Hematopoietic multipotent progenitor cell treated with erythropoietin and hydrocortisone succinate and interleukin-3 and kit ligand, for 4 days (in vitro differentiated cells): ENCODE results near the gene AGXT.
"Not testable (repeated sequence)": the region's sequence is repeated elsewhere in the genome, so short reads cannot be mapped to it uniquely, and the experiment has no call there.

ENCODE experiments used
- DNase-seq: peaks from one replicate; pipeline ENCODE4 v3.0.0-alpha.2; 2015

The AGXT gene

GRCh38 chr2:240840435-240841060 lies 28.1 kb upstream of the AGXT start:
- peak; percentile 58 for DNase-seq

- DNase-seq: not testable (repeated sequence)
These were observed 22.3 kb upstream of the AGXT start for GRCh38 chr2:240846309-240846708.

- DNase-seq: no peak
These were observed 21.6 kb upstream of the AGXT start for GRCh38 chr2:240846873-240847595.

- DNase-seq: no peak
These were observed 20.8 kb upstream of the AGXT start for GRCh38 chr2:240847817-240848216.

GRCh38 chr2:240848900-240849680 lies 19.5 kb upstream of the AGXT start:
- DNase-seq: no peak

GRCh38 chr2:240850026-240850425 lies 18.6 kb upstream of the AGXT start:
- DNase-seq: no peak

- DNase-seq: no peak
These were observed 17.9 kb upstream of the AGXT start for GRCh38 chr2:240850756-240851077.

GRCh38 chr2:240851078-240851991 lies 17.3 kb upstream of the AGXT start:
- DNase-seq: peak; percentile 85

- DNase-seq: no peak
These were observed 15.8 kb upstream of the AGXT start for GRCh38 chr2:240852671-240853314.

- DNase-seq: no peak
These were observed 13.0 kb upstream of the AGXT start for GRCh38 chr2:240855670-240856069.

- DNase-seq: no peak
These were observed 12.3 kb upstream of the AGXT start for GRCh38 chr2:240856151-240856980.

- no peak for DNase-seq
These were observed 11.3 kb upstream of the AGXT start for GRCh38 chr2:240857039-240858008.

- DNase-seq: no peak
These were observed 10.3 kb upstream of the AGXT start for GRCh38 chr2:240858321-240858720.

- no peak for DNase-seq
These were observed 9.8 kb upstream of the AGXT start for GRCh38 chr2:240858871-240859270.

- DNase-seq: no peak
These were observed 7.1 kb upstream of the AGXT start for GRCh38 chr2:240861547-240861946.

- no peak for DNase-seq
These were observed 4.1 kb upstream of the AGXT start for GRCh38 chr2:240864475-240864874.

- no peak for DNase-seq
These were observed 3.2 kb upstream of the AGXT start for GRCh38 chr2:240865391-240865790.

- no peak for DNase-seq
These were observed 708 bp downstream of the AGXT start for GRCh38 chr2:240869109-240869955.
